HepG2 (cell line): ENCODE measurements around the gene PCGF3. TPM values are rescaled to one million over a fixed set of nuclear protein-coding genes. Genes with fewer than 3 reads are reported as not detected.

Experiments
- ATAC-seq: fragments of 200-7000 bp; cut with Tn5 transposase; 3 replicates; pipeline ENCODE4 v1.9.1; 2020; ENCODE audit warnings: mild to moderate bottlenecking, moderate library complexity
- BruUV-seq: library from RNA; stranded (reverse); fragments of 400-500 nt; replicated peaks from 2 replicates; lab custom pipeline; 2021; lab: Mats Ljungman, UMichigan
- CTCF ChIA-PET: fragments of 300-600 bp; formaldehyde crosslinking; extraction: SDS; loops from one replicate; lab custom pipeline; 2021; ENCODE audit warnings: low total read pairs, inconsistent platforms, low intra/inter-chr PET ratio; lab: Yijun Ruan, JAX
- POLR2A ChIA-PET: fragments of 350-600 bp; sonication (Branson Sonifier 250); formaldehyde crosslinking; loops from one replicate; lab custom pipeline; 2020; ENCODE audit warnings: antibody characterized with exemption, inconsistent platforms; lab: Yijun Ruan, JAX
- DNase-seq: peaks from one replicate; pipeline ENCODE4 v3.0.0-alpha.2; 2015; ENCODE audit warnings: low spot score
- FAIRE-seq: peaks from 3 replicates; lab custom pipeline; 2011; peaks lifted over from hg19 to GRCh38; lab: Jason Lieb, UNC
- H2AFZ ChIP-seq: one replicate; pipeline ENCODE4 v1.6.1; 2011; ENCODE audit warnings: low read length, inconsistent platforms
- H3K27ac ChIP-seq: fragments of 300-600 bp; 3 replicates; pipeline ENCODE4 v1.8.0; 2011; ENCODE audit warnings: mixed run types, mild to moderate bottlenecking, mixed read lengths, low read length, inconsistent platforms; ENCODE audit not compliant: insufficient read depth; ENCODE audit errors: extremely low read length
- H3K27me3 ChIP-seq, 2 experiments: fragments of 200-600 bp in 1 of 2; 2 replicates in 1 of 2; 3 replicates in 1 of 2; pipeline versions ENCODE4 v1.6.0 to v1.8.0; 2011; ENCODE audit warnings: low read length in 2 of 2, mild to moderate bottlenecking in 2 of 2, moderate library complexity in 2 of 2, inconsistent platforms in 1 of 2; ENCODE audit not compliant: insufficient read depth in 2 of 2, control insufficient read depth in 1 of 2
- H3K36me3 ChIP-seq, 2 experiments: fragments of 200-600 bp in 1 of 2; replicated peaks in 1 of 2; 2 replicates in 1 of 2; 3 replicates in 1 of 2; pipeline versions ENCODE4 v1.5.1 to v1.8.0; 2011; ENCODE audit warnings: low read length in 2 of 2, inconsistent platforms in 1 of 2; ENCODE audit not compliant: insufficient read depth in 2 of 2, control insufficient read depth in 1 of 2
- H3K4me1 ChIP-seq: 2 replicates; pipeline ENCODE4 v1.5.1; 2012; ENCODE audit warnings: low read length, inconsistent platforms; ENCODE audit not compliant: insufficient read depth
- H3K4me2 ChIP-seq: 2 replicates; pipeline ENCODE4 v1.6.0; 2011; ENCODE audit warnings: low read depth, low read length, inconsistent platforms
- H3K4me3 ChIP-seq, 3 experiments: fragments of 200-600 bp in 1 of 3; sonication (generic), shearing (Covaris generic) in 1 of 3; replicated peaks in 1 of 3; 2 replicates each; pipeline ENCODE4 v1.5.1; 2011 to 2016; ENCODE audit warnings: low read length in 3 of 3, inconsistent platforms in 2 of 3, low read depth in 2 of 3, mild to moderate bottlenecking in 2 of 3, control low read depth in 1 of 3, mixed read lengths in 1 of 3; ENCODE audit not compliant: insufficient read depth in 1 of 3
- H3K79me2 ChIP-seq: one replicate; pipeline ENCODE4 v1.6.1; 2011; ENCODE audit warnings: low read length, inconsistent platforms; ENCODE audit not compliant: insufficient read depth
- H3K9ac ChIP-seq: 2 replicates; pipeline ENCODE4 v1.6.0; 2011; ENCODE audit warnings: mild to moderate bottlenecking, low read depth, low read length, inconsistent platforms; ENCODE audit not compliant: insufficient read depth
- H3K9me3 ChIP-seq: 2 replicates; pipeline ENCODE4 v1.5.1; 2012; ENCODE audit warnings: mild to moderate bottlenecking, low read length
- H4K20me1 ChIP-seq: 2 replicates; pipeline ENCODE4 v1.6.0; 2011; ENCODE audit warnings: inconsistent platforms, mild to moderate bottlenecking, low read length, moderate library complexity; ENCODE audit not compliant: insufficient read depth
- AKAP8 ChIP-seq: sonication (generic); formaldehyde crosslinking; IDR thresholded peaks from 2 replicates; pipeline ENCODE4 v1.5.1; 2020; ENCODE audit warnings: mild to moderate bottlenecking, missing genetic modification reagents
- HMGA1 ChIP-seq: sonication (generic); formaldehyde crosslinking; conservative IDR thresholded peaks from 2 replicates; pipeline ENCODE4 v1.4.0; 2020; ENCODE audit warnings: missing genetic modification reagents
- IRX3 ChIP-seq: sonication (generic); formaldehyde crosslinking; IDR thresholded peaks from 2 replicates; pipeline ENCODE4 v1.8.1; 2023; ENCODE audit warnings: mild to moderate bottlenecking, low read depth, missing genetic modification reagents, borderline replicate concordance
- MAZ ChIP-seq, 2 experiments: sonication (generic) in 1 of 2; formaldehyde crosslinking in 1 of 2; IDR thresholded peaks; 2 replicates each; pipeline versions ENCODE4 v1.5.0 to v1.6.1; 2012 to 2020; ENCODE audit warnings: low read depth in 2 of 2, mild to moderate bottlenecking in 2 of 2, borderline replicate concordance in 1 of 2, improper control_type of control experiment in 1 of 2, low read length in 1 of 2, missing genetic modification reagents in 1 of 2, moderate library complexity in 1 of 2
- NFYB ChIP-seq: sonication (generic); formaldehyde crosslinking; IDR thresholded peaks from 2 replicates; pipeline ENCODE4 v1.4.0; 2020; ENCODE audit warnings: missing genetic modification reagents
- POLR2AphosphoS2 ChIP-seq: IDR thresholded peaks from 2 replicates; pipeline ENCODE4 v1.6.1; 2011; ENCODE audit warnings: low read depth, low read length, improper control_type of control experiment
- PRMT3 ChIP-seq: sonication (generic); formaldehyde crosslinking; IDR thresholded peaks from 2 replicates; pipeline ENCODE4 v1.8.1; 2022; ENCODE audit warnings: low read depth, mild to moderate bottlenecking, moderate library complexity, missing genetic modification reagents, borderline replicate concordance
- TCF7 ChIP-seq: sonication (generic); IDR thresholded peaks from 2 replicates; pipeline ENCODE4 v1.6.1; 2016; ENCODE audit warnings: antibody characterized with exemption, low read depth
- ZBTB25 ChIP-seq: IDR thresholded peaks from 2 replicates; pipeline ENCODE4 v1.6.1; 2018; ENCODE audit warnings: missing genetic modification reagents
- ZFP37 ChIP-seq: sonication (generic); formaldehyde crosslinking; IDR thresholded peaks from 2 replicates; pipeline ENCODE4 v1.4.0; 2020; ENCODE audit warnings: missing genetic modification reagents, borderline replicate concordance
- ZFP91 ChIP-seq: sonication (generic); formaldehyde crosslinking; IDR thresholded peaks from 2 replicates; pipeline ENCODE4 v1.9.0; 2022; ENCODE audit warnings: missing genetic modification reagents, mild to moderate bottlenecking, borderline replicate concordance
- ZFX ChIP-seq: sonication (generic); formaldehyde crosslinking; IDR thresholded peaks from 2 replicates; pipeline ENCODE4 v1.4.0; 2020; ENCODE audit warnings: mild to moderate bottlenecking, low read depth, missing genetic modification reagents, moderate library complexity
- ZNF160 ChIP-seq: sonication (generic); formaldehyde crosslinking; IDR thresholded peaks from 2 replicates; pipeline ENCODE4 v1.8.0; 2022; ENCODE audit warnings: mild to moderate bottlenecking, inconsistent platforms, missing genetic modification reagents
- ZNF251 ChIP-seq: sonication (generic); formaldehyde crosslinking; IDR thresholded peaks from 2 replicates; pipeline ENCODE4 v1.9.0; 2021; ENCODE audit warnings: mild to moderate bottlenecking, missing genetic modification reagents
- ZNF280D ChIP-seq: sonication (generic); formaldehyde crosslinking; IDR thresholded peaks from 2 replicates; pipeline ENCODE4 v1.5.1; 2020; ENCODE audit warnings: mild to moderate bottlenecking, missing genetic modification reagents
- ZNF317 ChIP-seq: sonication (generic); formaldehyde crosslinking; IDR thresholded peaks from 2 replicates; pipeline ENCODE4 v1.5.0; 2020; ENCODE audit warnings: mild to moderate bottlenecking, missing genetic modification reagents
- ZNF616 ChIP-seq: sonication (generic); formaldehyde crosslinking; IDR thresholded peaks from 2 replicates; pipeline ENCODE4 v1.5.0; 2020; ENCODE audit warnings: low read depth, mild to moderate bottlenecking, missing genetic modification reagents
- WGBS: methylation state at CpG from one replicate; pipeline ENCODE4 v1.1.6; 2017; ENCODE audit warnings: low lambda C conversion rate; 5-methylcytosine and 5-hydroxymethylcytosine counted together
- in situ Hi-C: cut with HindIII; loops from 2 replicates; pipeline ENCODE4 v1.10.0; 2017; ENCODE audit warnings: low pct_unique_long_range_greater_than_20kb; ENCODE audit not compliant: extremely low pct_ligation_motif_present
- intact Hi-C: fragments of 100-400 bp; cut with micrococcal nuclease; formaldehyde crosslinking; loops from one replicate; pipeline ENCODE4 v1.10.0; 2022; ENCODE audit not compliant: unreplicated experiment
- polyA plus RNA-seq, 8 experiments: library from polyadenylated mRNA; depleted of rRNA in 3 of 8; stranded (reverse) in 7 of 8; unstranded in 1 of 8; fragments of >200 nt; fragmentation: Illumina TruSeq in 4 of 8; extraction: Trizol in 4 of 8; gene quantifications; 2 replicates each; pipeline versions ENCODE4 v1.2.1 to v1.2.3, GENCODE V29; 2011 to 2016; ENCODE audit warnings: low read depth in 4 of 8, missing spikeins in 1 of 8, mixed read lengths in 1 of 8; ENCODE audit not compliant: insufficient read depth in 1 of 8
- total RNA-seq, 5 experiments: library from RNA; depleted of rRNA; stranded (reverse); fragments of >200 nt; fragmentation: Illumina TruSeq; extraction: Trizol; gene quantifications; 2 replicates each; pipeline ENCODE4 v1.2.3, GENCODE V29; 2016; ENCODE audit warnings: low read depth in 1 of 5

PCGF3 gene
- total and polyA plus RNA-seq, 2 of the 13 experiments (the other 11 are each of a cell fraction or from before 2014, with no cell fraction given) = 28.6 to 66.2 TPM

GRCh38 chr4:678331-679103 is 27.1 kb upstream of the PCGF3 start:
- H3K27ac ChIP-seq = no peak overlapping the region
- peaks cover 77% of the 10 kb centered on the region for H3K4me1 ChIP-seq
- H3K79me2 ChIP-seq = peaks cover 10% of the 10 kb centered on the region
- CTCF ChIA-PET = no interaction called here
- no peaks in the 10 kb centered on the region for H3K36me3 ChIP-seq
- 32% methylated on average over 8 of the region's 14 CpGs for WGBS
- H3K4me2 ChIP-seq = peak overlapping the region; percentile 91
- FAIRE-seq = no peak
- POLR2A ChIA-PET = interaction anchor here (1.0 to 1.5 kb wide), 3 partner anchors 9 to 22 kb away, joined by 3 to 7 read pairs (median 3); no protein-coding TSS in a partner anchor
- no peak for ATAC-seq
- H3K9me3 ChIP-seq = no peaks in the 10 kb centered on the region
- in situ Hi-C loops = no loop called here
- no peaks in the 10 kb centered on the region for H3K27me3 ChIP-seq
- H3K4me3 ChIP-seq = peak overlapping the region in 2 of 3 experiments; percentile 33 to 62; a peak in 4 of 6 replicates
- intact Hi-C loops = loop anchor here (10.0 kb wide), 1 partner anchor 204 kb away; no protein-coding TSS in a partner anchor
- no peaks in the 10 kb centered on the region for H4K20me1 ChIP-seq
- DNase-seq = no peak
- H2AFZ ChIP-seq = no peak overlapping the region
- H3K9ac ChIP-seq = peak overlapping the region; percentile 50; the same call in 1 of the 2 replicates
- no TSS peak for BruUV-seq
- no peak for TF ChIP-seq ZNF317 (CRISPR knock-in tag)
- no peak for TF ChIP-seq ZNF280D
- TF ChIP-seq MAZ (IDR thresholded peaks at IDR 0.05; ENCODE audit: borderline replicate concordance, low read depth, low read length) = no peak
- 0 out of 2 replicates have a peak, but pooled peaks have one; percentile 44 for TF ChIP-seq MAZ (CRISPR knock-in tag; IDR thresholded peaks at IDR 0.05; ENCODE audit: low read depth)
- no peak for TF ChIP-seq HMGA1 (CRISPR knock-in tag)
- no peak for TF ChIP-seq NFYB
- TF ChIP-seq AKAP8 (CRISPR knock-in tag) = 0 out of 2 replicates have a peak, but pooled peaks have one; percentile 4
- TF ChIP-seq ZNF616 (CRISPR knock-in tag) = no peak
- no peak for TF ChIP-seq PRMT3 (CRISPR knock-in tag)
- no peak for TF ChIP-seq IRX3 (CRISPR knock-in tag)
- no peak for TF ChIP-seq ZNF251
- TF ChIP-seq ZNF160 (CRISPR knock-in tag) = no peak
- 0 out of 2 replicates have a peak, but pooled peaks have one; percentile 21 for TF ChIP-seq ZFP91 (CRISPR knock-in tag)
- no peak for TF ChIP-seq ZBTB25 (CRISPR knock-in tag)
- TF ChIP-seq TCF7 = no peak
- no peak for TF ChIP-seq ZFP37 (CRISPR knock-in tag)
- no peak; the same call in 1 of the 2 replicates for TF ChIP-seq ZFX (CRISPR knock-in tag)
- no peak for TF ChIP-seq POLR2AphosphoS2
